ENCODE data around the gene SLC7A6. TPM values are rescaled to one million over a fixed set of nuclear protein-coding genes. Genes with fewer than 3 reads are reported as not detected.

The SLC7A6 gene
- total RNA-seq, 1 donor from 2014 or later, result 54.1 TPM

DNA sequence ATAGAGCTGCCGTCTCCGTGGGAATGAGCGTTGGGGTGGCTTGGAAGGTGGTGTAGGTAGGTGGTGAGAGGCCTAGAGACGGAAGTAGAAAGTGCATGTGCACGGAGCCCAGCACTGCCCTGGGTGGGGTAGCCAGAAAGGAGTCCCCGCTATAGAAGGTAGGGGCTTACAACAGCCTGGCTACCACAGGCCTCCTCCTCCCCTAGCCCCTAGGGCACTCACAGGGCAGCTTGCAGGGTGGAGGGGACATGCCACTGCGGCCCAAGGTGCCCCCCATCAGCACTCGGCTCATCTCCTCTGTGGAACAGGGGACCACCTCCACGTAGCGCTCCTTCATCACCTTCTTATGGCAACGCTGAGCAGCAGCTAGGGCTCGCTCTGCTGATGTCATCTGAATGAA is 33.4 kb upstream of the SLC7A6 start:
- TF ChIP-seq, protein P1, sequence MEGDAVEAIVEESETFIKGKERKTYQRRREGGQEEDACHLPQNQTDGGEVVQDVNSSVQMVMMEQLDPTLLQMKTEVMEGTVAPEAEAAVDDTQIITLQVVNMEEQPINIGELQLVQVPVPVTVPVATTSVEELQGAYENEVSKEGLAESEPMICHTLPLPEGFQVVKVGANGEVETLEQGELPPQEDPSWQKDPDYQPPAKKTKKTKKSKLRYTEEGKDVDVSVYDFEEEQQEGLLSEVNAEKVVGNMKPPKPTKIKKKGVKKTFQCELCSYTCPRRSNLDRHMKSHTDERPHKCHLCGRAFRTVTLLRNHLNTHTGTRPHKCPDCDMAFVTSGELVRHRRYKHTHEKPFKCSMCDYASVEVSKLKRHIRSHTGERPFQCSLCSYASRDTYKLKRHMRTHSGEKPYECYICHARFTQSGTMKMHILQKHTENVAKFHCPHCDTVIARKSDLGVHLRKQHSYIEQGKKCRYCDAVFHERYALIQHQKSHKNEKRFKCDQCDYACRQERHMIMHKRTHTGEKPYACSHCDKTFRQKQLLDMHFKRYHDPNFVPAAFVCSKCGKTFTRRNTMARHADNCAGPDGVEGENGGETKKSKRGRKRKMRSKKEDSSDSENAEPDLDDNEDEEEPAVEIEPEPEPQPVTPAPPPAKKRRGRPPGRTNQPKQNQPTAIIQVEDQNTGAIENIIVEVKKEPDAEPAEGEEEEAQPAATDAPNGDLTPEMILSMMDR (IDR thresholded peaks at IDR 0.05), result no peak
- intact Hi-C loops (cut with micrococcal nuclease), result loop anchor here (10.0 kb wide), 2 partner anchors 566 to 746 kb away; partner anchors contain the start of genes ACD, AGRP, ATP6V0D1 and C16orf86
- H3K27me3 Mint-ChIP-seq, result no peaks in the 10 kb centered on the region
- no peak overlapping the region for H3K4me3 Mint-ChIP-seq
- ATAC-seq (ENCODE audit: low read depth) (no peak), DNase-seq (no peak)
- no peaks in the 10 kb centered on the region for H3K9me3 Mint-ChIP-seq
- POLR2A ChIA-PET, result no interaction called here
- H3K27ac Mint-ChIP-seq, result no peak overlapping the region
- H3K4me1 Mint-ChIP-seq, result peaks cover 35% of the 10 kb centered on the region
- CTCF ChIA-PET, result interaction anchor here (1.2 to 5.1 kb wide), 3 partner anchors 137 to 164 kb away, joined by 4 to 42 read pairs (median 6); no protein-coding TSS in a partner anchor
- peaks cover 24% of the 10 kb centered on the region for H3K36me3 Mint-ChIP-seq (ENCODE audit: low read depth)

- POLR2A ChIA-PET, result no interaction called here
- CTCF ChIA-PET, result interaction anchor here (5.1 kb wide), 1 partner anchor 138 kb away, joined by 42 read pairs; no protein-coding TSS in a partner anchor
- Mint-ChIP-seq H3K4me1 (peaks cover 33% of the 10 kb centered on the region), H3K36me3 (ENCODE audit: low read depth) (peaks cover 21% of the 10 kb centered on the region), H3K27me3 (no peaks in the 10 kb centered on the region), H3K4me3 (no peak overlapping the region), H3K27ac (no peak overlapping the region), H3K9me3 (no peaks in the 10 kb centered on the region)
- no peak for DNase-seq
- intact Hi-C loops (cut with micrococcal nuclease), result loop anchor here (10.0 kb wide), 2 partner anchors 567 to 747 kb away; partner anchors contain the start of genes ACD, AGRP, ATP6V0D1 and C16orf86
- TF ChIP-seq, protein P1 (IDR thresholded peaks at IDR 0.05), result no peak
- no peak for ATAC-seq (ENCODE audit: low read depth)
Measured at GRCh38 chr16:68231384-68232136, 32.8 kb upstream of the SLC7A6 start.

- Mint-ChIP-seq H3K9me3 (no peaks in the 10 kb centered on the region), H3K4me1 (peaks cover 32% of the 10 kb centered on the region), H3K27me3 (no peaks in the 10 kb centered on the region), H3K4me3 (no peak overlapping the region), H3K36me3 (ENCODE audit: low read depth) (peaks cover 17% of the 10 kb centered on the region), H3K27ac (no peak overlapping the region)
- DNase-seq (no peak), ATAC-seq (ENCODE audit: low read depth) (no peak)
- POLR2A ChIA-PET, result no interaction called here
- CTCF ChIA-PET, result no interaction called here
- TF ChIP-seq, protein P1 (IDR thresholded peaks at IDR 0.05), result no peak
- intact Hi-C loops (cut with micrococcal nuclease), result loop anchor here (10.0 kb wide), 2 partner anchors 568 to 748 kb away; partner anchors contain the start of genes ACD, AGRP, ATP6V0D1 and C16orf86
Measured at GRCh38 chr16:68232335-68232734, 32.0 kb upstream of the SLC7A6 start.

- Mint-ChIP-seq H3K27ac (no peak overlapping the region), H3K4me3 (no peak overlapping the region), H3K36me3 (ENCODE audit: low read depth) (peaks cover 15% of the 10 kb centered on the region), H3K9me3 (no peaks in the 10 kb centered on the region), H3K27me3 (no peaks in the 10 kb centered on the region), H3K4me1 (peaks cover 29% of the 10 kb centered on the region)
- TF ChIP-seq, protein P1 (IDR thresholded peaks at IDR 0.05), result no peak
- ChIA-PET CTCF (interaction anchor here (1.0 kb wide), 1 partner anchor 28 kb away, joined by 3 read pairs; no protein-coding TSS in a partner anchor), POLR2A (interaction anchor here (0.7 kb wide), 2 partner anchors 95 to 149 kb away, joined by 4 to 5 read pairs; no protein-coding TSS in a partner anchor)
- DNase-seq (no peak), ATAC-seq (ENCODE audit: low read depth) (no peak)
- intact Hi-C loops (cut with micrococcal nuclease), result loop anchor here (10.0 kb wide), 2 partner anchors 568 to 748 kb away; partner anchors contain the start of genes ACD, AGRP, ATP6V0D1 and C16orf86
Measured at GRCh38 chr16:68233085-68233834, 31.1 kb upstream of the SLC7A6 start.
